Hepatocyte (in vitro differentiated cells): Measurements from ENCODE around the gene MLLT6.

Experiments used
- EZH2 ChIP-seq: fragments of 200-600 bp; sonication (generic); IDR thresholded peaks from 2 replicates; pipeline ENCODE4 v1.6.1; 2016; ENCODE audit warnings: antibody characterized with exemption, mild to moderate bottlenecking, borderline replicate concordance
- TF ChIP-seq, protein P1 (sequence below): fragments of 200-600 bp; sonication (generic); IDR thresholded peaks from 2 replicates; pipeline ENCODE4 v1.5.1; 2016; ENCODE audit warnings: antibody characterized with exemption, mild to moderate bottlenecking; ENCODE audit not compliant: poor library complexity

DNA sequence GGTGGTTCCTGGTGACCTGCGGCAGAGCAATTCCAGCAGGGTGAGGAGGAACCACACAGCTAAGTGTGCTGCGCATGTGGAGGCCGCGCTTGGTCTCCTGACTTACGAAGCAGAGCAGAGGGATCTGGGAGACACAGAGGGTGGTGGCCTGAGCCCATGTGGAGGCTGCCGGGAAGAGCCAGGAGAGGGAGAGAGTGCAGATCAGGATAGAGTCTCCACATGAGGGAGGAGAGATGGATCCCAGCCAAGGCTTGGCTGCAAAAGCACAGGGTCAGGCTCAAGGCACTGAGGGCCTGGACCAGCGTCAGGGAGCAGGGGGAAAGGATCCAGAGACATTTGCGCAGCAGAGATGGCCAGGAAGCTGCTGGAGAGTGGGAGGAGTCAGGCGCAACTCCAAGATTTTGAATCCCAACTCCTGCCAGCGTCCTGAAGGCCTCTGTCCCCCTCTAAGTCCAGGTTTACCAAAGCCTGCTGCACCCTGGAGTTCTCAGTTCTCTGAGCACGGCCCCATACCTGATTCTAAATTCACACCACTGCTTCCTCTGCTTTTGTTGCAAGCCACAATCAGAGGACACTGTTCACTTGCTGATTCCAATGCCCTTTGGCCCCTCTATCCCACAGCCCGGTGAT, 11.3 kb upstream of the MLLT6 start:
- TF ChIP-seq, protein P1, sequence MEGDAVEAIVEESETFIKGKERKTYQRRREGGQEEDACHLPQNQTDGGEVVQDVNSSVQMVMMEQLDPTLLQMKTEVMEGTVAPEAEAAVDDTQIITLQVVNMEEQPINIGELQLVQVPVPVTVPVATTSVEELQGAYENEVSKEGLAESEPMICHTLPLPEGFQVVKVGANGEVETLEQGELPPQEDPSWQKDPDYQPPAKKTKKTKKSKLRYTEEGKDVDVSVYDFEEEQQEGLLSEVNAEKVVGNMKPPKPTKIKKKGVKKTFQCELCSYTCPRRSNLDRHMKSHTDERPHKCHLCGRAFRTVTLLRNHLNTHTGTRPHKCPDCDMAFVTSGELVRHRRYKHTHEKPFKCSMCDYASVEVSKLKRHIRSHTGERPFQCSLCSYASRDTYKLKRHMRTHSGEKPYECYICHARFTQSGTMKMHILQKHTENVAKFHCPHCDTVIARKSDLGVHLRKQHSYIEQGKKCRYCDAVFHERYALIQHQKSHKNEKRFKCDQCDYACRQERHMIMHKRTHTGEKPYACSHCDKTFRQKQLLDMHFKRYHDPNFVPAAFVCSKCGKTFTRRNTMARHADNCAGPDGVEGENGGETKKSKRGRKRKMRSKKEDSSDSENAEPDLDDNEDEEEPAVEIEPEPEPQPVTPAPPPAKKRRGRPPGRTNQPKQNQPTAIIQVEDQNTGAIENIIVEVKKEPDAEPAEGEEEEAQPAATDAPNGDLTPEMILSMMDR = no peak
- TF ChIP-seq EZH2 = no peak
